Measurements from ENCODE around the gene SRPK3. TPM values are rescaled to one million over a fixed set of nuclear protein-coding genes. Genes with fewer than 3 reads are reported as not detected.

SRPK3 gene
- polyA plus RNA-seq, 1 of the 3 experiments (the other 2 are of a cell fraction) = 0.74 TPM

- no peak overlapping the region for H3K27ac ChIP-seq (ENCODE audit: low read depth in 2 of 2, low read length in 1 of 2)
- no peak overlapping the region for H3K9ac ChIP-seq
- H3K4me2 ChIP-seq = no peak overlapping the region
- DNase-seq = no peak
- no peaks in the 10 kb centered on the region for H4K20me1 ChIP-seq (ENCODE audit: insufficient read depth)
- peaks cover 22% of the 10 kb centered on the region; the same call in 1 of the 2 replicates for H3K27me3 ChIP-seq (ENCODE audit: insufficient read depth)
- H3K79me2 ChIP-seq (ENCODE audit: insufficient read depth) = no peaks in the 10 kb centered on the region
- H2AFZ ChIP-seq (ENCODE audit: low read depth) = no peak overlapping the region
- no peaks in the 10 kb centered on the region for H3F3A ChIP-seq (replicated peaks; ENCODE audit: insufficient read depth)
- POLR2A ChIA-PET = no interaction called here
- H3K9me3 ChIP-seq = no peaks in the 10 kb centered on the region
- H3K9me2 ChIP-seq = no peaks in the 10 kb centered on the region
- peaks cover 0 to 8% of the 10 kb centered on the region in 2 experiments; a peak in 1 of 4 replicates for H3K4me1 ChIP-seq (ENCODE audit: control insufficient read depth in 1 of 2, insufficient read depth in 2 of 2, low read depth in 1 of 2, low read length in 1 of 2)
- no peak overlapping the region for H3K4me3 ChIP-seq (ENCODE audit: low read depth in 2 of 2, low read length in 1 of 2)
- no peak for TF ChIP-seq EP300 (IDR thresholded peaks at IDR 0.05; ENCODE audit: borderline replicate concordance in 1 of 2, low read depth in 1 of 2, low read length in 1 of 2)
- no peak for TF ChIP-seq TAF1 (IDR thresholded peaks at IDR 0.05; ENCODE audit: borderline replicate concordance, low read depth, low read length)
- no peak for TF ChIP-seq RCOR1 (IDR thresholded peaks at IDR 0.05; ENCODE audit: low read length)
- TF ChIP-seq TCF12 (IDR thresholded peaks at IDR 0.05) = no peak
- TF ChIP-seq ELF1 (IDR thresholded peaks at IDR 0.05) = no peak
- TF ChIP-seq GATA2 (CRISPR knock-in tag; IDR thresholded peaks at IDR 0.05) = no peak
- no peak for TF ChIP-seq PBX3 (IDR thresholded peaks at IDR 0.05)
- TF ChIP-seq JUND (IDR thresholded peaks at IDR 0.05) = no peak
- no peak for TF ChIP-seq TEAD4 (IDR thresholded peaks at IDR 0.05; ENCODE audit: borderline replicate concordance, insufficient read depth)
- no peak for TF ChIP-seq YY1 (IDR thresholded peaks at IDR 0.05; ENCODE audit: low read depth)
- no peak for TF ChIP-seq USF1 (IDR thresholded peaks at IDR 0.05; ENCODE audit: borderline replicate concordance, low read depth)
- no peak for TF ChIP-seq MEF2A (IDR thresholded peaks at IDR 0.05; ENCODE audit: borderline replicate concordance, low read depth)
- no peak for TF ChIP-seq FOXM1 (IDR thresholded peaks at IDR 0.05; ENCODE audit: low read depth)
- no peak for TF ChIP-seq IRF3 (IDR thresholded peaks at IDR 0.05; ENCODE audit: low read depth, low read length)
- 49% methylated on average over 10 of the region's 14 CpGs for WGBS (ENCODE audit: low lambda C conversion rate)
- CTCF ChIA-PET = interaction anchor here (1.1 kb wide), 1 partner anchor 49 kb away, joined by 4 read pairs; no protein-coding TSS in a partner anchor
- no peaks in the 10 kb centered on the region for H3K36me3 ChIP-seq (replicated peaks in 1 of 2; ENCODE audit: control insufficient read depth in 1 of 2, insufficient read depth in 2 of 2, low read length in 1 of 2)
Measured at GRCh38 chrX:153812220-153812619, 31.4 kb downstream of the SRPK3 start.

GRCh38 chrX:153813161-153813560 lies 32.3 kb downstream of the SRPK3 start:
- no peaks in the 10 kb centered on the region for H3K36me3 ChIP-seq (replicated peaks in 1 of 2; ENCODE audit: control insufficient read depth in 1 of 2, insufficient read depth in 2 of 2, low read length in 1 of 2)
- no peak overlapping the region for H3K4me2 ChIP-seq
- H3K79me2 ChIP-seq (ENCODE audit: insufficient read depth) = no peaks in the 10 kb centered on the region
- H4K20me1 ChIP-seq (ENCODE audit: insufficient read depth) = no peaks in the 10 kb centered on the region
- no peak overlapping the region for H3K9ac ChIP-seq
- no peak overlapping the region for H2AFZ ChIP-seq (ENCODE audit: low read depth)
- H3K27me3 ChIP-seq (ENCODE audit: insufficient read depth) = peaks cover 30% of the 10 kb centered on the region; the same call in 1 of the 2 replicates
- no peaks in the 10 kb centered on the region for H3K9me2 ChIP-seq
- no peak for DNase-seq
- peaks cover 0 to 14% of the 10 kb centered on the region in 2 experiments; a peak in 1 of 4 replicates for H3K4me1 ChIP-seq (ENCODE audit: control insufficient read depth in 1 of 2, insufficient read depth in 2 of 2, low read depth in 1 of 2, low read length in 1 of 2)
- ChIA-PET CTCF (no interaction called here), POLR2A (no interaction called here)
- H3F3A ChIP-seq (replicated peaks; ENCODE audit: insufficient read depth) = no peaks in the 10 kb centered on the region
- no peak overlapping the region for H3K27ac ChIP-seq (ENCODE audit: low read depth in 2 of 2, low read length in 1 of 2)
- no peak overlapping the region for H3K4me3 ChIP-seq (ENCODE audit: low read depth in 2 of 2, low read length in 1 of 2)
- H3K9me3 ChIP-seq = no peaks in the 10 kb centered on the region
- 45% methylated on average over 5 of the region's 5 CpGs for WGBS (ENCODE audit: low lambda C conversion rate)
- no peak for TF ChIP-seq NFIC (IDR thresholded peaks at IDR 0.05; ENCODE audit: borderline replicate concordance)
- no peak for TF ChIP-seq EZH2phosphoT487 (IDR thresholded peaks at IDR 0.05; ENCODE audit: borderline replicate concordance, low read depth)
- TF ChIP-seq FOXJ3 (CRISPR knock-in tag; IDR thresholded peaks at IDR 0.05) = no peak
- no peak for TF ChIP-seq REST (IDR thresholded peaks at IDR 0.05; ENCODE audit: low read depth, low read length)
- TF ChIP-seq TCF12 (IDR thresholded peaks at IDR 0.05) = no peak
- no peak for TF ChIP-seq IRF3 (IDR thresholded peaks at IDR 0.05; ENCODE audit: low read depth, low read length)
- TF ChIP-seq PBX3 (IDR thresholded peaks at IDR 0.05) = no peak
- TF ChIP-seq MAX (IDR thresholded peaks at IDR 0.05; ENCODE audit: low read depth) = no peak
- TF ChIP-seq RAD21 (IDR thresholded peaks at IDR 0.05; ENCODE audit: low read length) = no peak
